DMS 273 treated with DMSO at 0.1 percent for 48 hours (cell line): ENCODE measurements around the gene IPPK.
"Not testable (repeated sequence)": the region's sequence is repeated elsewhere in the genome, so short reads cannot be mapped to it uniquely, and the experiment has no call there.

Source experiments
- DNase-seq: peaks from one replicate; lab custom pipeline; 2025; lab: John Stamatoyannopoulos, UW

The IPPK gene

DNA sequence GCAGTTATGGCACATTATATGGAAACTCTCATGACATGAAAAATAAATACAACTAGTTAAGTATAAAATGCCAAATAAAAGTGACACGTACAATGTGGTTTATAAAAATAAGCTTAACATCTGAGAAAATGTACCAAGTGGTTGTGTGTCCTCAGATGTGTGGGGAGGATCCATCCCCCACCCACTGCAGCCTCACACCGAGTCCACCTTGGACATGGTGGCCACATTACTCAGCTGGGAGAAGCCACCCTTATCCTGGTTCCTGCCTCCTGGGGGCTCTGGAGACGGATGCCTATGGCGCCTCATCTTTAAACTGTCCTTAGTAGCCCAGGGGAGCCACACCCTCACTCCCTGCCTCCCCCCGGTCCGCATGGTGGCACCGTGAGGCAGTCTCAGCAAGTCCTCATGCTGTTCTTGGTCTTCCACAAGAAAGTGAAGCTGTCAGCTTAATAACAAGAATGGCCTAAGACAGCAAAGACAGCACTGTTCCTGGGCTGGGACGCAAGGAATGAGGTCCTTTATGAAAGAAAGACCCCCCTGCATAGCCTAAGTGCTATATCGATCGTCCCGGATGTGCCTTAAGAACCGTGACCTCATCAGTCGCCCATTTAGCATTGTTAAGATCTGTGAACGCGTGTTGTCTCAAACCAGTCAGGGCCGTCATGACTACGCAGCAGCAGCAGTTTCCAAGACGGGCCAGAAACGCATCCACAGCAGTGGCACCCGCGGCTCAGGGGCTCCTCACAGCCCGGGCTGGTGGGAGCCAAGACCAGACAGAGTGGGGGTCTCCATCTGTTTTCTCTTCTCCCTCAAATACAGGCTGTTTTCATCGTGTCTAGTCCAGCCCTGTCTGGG is 56.4 kb downstream of the IPPK start:
- DNase-seq, result no peak

DNA sequence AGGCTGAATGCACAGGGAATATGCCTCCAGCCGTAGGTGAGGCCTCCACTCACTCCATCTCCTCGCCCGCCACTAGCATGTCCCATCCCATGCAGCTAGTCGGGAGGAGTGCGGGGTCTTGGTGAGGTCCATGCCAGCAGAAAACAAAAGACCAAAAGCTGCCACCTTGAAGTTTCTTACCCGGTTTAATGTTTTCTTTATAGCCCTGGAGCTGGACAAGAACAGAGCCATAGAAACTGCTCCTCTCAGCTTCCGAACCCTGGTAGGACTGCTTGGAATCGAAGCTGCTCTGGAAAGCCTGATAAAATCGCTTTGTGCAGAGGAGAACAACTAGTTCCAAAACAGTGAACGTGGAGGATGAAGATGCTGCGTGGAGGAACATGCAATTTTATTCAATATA is 57.1 kb downstream of the IPPK start:
- DNase-seq, result no peak

DNA sequence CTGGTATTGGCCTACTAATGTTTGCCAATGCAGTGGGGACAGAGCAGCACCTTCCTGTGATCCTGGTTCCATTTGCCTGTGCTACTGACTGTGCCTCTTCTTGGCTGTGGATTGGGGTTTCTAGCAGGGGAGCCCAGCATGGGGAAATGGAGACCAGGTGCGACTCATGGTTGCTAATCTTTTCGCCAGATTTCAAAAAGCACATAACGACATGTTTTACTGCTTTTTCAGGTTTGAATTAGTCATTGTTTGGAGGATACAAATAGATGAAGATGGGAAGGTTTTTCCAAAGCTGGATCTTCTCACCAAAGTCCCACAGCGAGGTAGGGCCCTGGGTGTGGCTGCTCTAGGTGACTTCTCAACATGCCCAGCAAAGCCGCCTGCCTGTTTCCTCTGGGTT is 57.6 kb downstream of the IPPK start:
- DNase-seq, result no peak

- DNase-seq, result no peak
Measured at GRCh38 chr9:92611621-92612285, 58.2 kb downstream of the IPPK start.

GRCh38 chr9:92610470-92611420 is 59.2 kb downstream of the IPPK start:
- no peak for DNase-seq

GRCh38 chr9:92608909-92609445 is 61.0 kb downstream of the IPPK start:
- peak; percentile 24 for DNase-seq

DNA sequence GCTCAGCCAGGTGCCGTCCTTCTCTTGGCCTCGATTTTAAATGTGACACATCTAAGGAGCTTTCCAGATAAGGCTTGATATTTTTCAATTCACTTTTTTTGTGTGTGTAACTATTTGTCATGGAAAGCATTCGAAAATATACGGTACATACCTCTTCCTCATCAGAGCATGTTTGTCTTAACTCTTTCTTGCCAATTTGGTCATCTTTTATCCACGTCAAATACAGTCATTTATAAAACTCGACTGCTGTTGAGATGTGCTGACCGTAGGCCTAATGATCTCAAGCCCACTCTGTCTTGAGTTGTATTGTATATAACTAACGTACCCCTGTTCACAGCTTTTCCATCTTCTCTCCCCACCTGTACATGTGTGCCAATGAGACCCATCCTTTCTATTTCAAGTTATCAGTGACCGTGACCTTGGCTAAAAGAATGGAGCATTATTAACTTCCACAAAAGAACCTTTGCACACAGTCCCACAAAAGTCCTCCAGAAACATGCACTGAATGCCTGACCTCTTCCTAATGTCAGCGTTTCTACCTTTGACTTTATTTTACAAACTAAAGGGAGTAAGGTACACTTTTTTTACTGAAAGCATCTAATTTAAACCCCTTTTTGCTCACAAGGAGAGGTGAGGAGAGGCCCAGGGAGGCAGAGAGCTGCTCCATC is 61.6 kb downstream of the IPPK start:
- DNase-seq, result no peak

GRCh38 chr9:92607773-92608172 is 62.2 kb downstream of the IPPK start:
- peak; percentile 10 for DNase-seq

DNA sequence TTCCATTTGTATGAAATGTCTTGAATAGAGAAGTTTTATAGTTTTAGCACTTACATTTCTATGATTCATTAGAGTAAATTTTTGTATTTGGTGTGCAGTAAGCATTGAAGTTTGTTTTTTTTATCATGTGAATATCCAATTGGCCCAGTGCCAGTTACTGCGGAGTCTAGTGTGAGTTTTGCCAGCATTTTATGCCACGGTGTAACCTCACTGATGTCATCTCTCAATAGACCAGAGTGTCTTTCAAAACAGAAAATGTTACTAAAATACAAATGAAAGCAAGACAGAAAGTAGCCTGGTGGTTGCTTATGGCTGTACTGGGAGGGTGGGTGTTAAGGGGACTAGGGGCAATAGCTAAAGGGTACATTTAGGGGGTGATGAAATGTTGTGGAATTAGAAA is 62.8 kb downstream of the IPPK start:
- no peak for DNase-seq

GRCh38 chr9:92605224-92605623 is 64.7 kb downstream of the IPPK start:
- no peak for DNase-seq

GRCh38 chr9:92603990-92604389 is 65.9 kb downstream of the IPPK start:
- DNase-seq, result no peak

GRCh38 chr9:92603100-92603499 is 66.8 kb downstream of the IPPK start:
- no peak for DNase-seq

DNA sequence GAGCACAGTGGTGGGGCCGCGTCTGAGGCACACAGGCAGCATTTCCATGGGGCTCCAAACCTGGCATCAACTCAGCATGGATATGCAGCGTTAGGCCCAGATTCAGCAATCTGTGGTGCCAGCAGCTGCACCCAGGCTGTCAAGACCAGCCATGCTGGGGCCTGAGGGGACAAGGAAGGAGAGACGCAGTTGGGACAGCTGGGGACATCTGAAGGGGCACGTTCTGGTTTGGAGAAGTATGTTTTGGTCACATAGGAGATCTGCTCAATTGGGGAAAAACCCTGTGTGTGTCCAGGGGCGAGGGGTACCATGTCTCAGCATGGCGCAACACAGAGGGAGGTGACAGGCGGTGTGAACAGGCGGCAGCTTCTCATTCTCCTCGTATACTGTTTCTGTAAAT is 67.5 kb downstream of the IPPK start:
- DNase-seq, result no peak

- no peak for DNase-seq
Measured at GRCh38 chr9:92601451-92601850, 68.5 kb downstream of the IPPK start.

GRCh38 chr9:92600462-92601261 is 69.3 kb downstream of the IPPK start:
- DNase-seq, result no peak

DNA sequence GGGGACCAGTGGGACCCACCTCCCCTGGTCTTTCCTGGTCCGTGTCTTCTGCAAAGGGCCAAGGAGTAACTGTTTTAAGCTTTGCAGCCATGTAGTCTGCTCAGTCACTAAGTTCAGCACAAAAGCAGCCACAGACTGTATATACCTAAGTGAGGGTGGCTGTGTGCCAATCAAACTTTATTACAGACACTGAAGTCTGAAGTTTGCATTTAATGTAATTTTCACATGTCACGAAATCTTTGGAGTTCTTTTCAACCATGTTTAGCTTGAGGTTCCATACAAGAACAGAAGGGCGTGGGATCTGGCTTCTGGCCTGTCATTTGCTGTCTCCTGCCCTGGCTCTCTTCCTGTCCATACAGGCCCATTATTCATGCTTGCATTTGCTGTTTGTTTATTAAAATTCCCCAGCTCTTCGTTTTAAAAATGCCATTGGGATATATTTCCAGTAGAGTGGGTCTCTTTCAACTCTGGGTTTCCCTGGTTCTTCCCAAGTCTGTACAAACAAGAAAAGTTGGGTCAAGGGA is 69.9 kb downstream of the IPPK start:
- DNase-seq, result no peak

DNA sequence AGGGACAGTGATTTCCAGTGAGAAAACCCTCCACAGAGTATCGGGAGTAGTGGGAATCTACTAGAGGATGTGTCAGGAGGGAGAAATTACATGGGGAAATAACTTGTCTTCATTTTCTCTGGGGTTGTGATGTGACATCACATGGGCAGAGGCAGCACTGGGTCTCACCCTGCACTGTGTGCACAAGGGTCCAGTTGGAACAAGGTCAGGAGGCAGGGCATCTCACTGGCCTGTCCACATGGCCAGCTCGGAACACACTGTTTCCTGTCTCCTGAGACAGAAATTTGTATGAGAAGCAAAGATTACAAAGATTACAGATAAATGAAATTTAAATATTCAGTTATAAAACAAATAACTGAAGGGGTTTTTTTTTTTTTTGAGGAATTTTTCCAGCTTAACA is 71.5 kb downstream of the IPPK start:
- DNase-seq, result no peak

- no peak for DNase-seq
Measured at GRCh38 chr9:92595930-92596329, 74.0 kb downstream of the IPPK start.

DNA sequence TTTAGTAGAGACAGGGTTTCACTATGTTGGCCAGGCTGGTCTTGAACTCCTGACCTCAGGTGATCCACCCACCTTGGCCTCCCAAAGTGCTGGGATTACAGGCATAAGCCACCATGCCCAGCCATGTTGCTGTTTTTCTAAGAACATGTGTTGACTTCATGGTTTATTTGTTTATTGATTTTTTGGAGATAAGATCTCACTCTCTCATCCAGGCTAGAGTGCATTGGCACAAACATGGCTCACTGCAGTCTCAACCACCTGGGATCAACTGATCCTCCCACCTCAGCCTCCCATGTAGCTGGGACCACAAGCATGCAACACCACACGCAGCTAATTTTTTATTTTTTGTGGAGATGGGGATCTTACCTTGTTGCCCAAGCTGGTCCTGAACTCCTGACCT is 74.9 kb downstream of the IPPK start:
- DNase-seq, result not testable (repeated sequence)
